Measurements from ENCODE around the gene GRIA1.
A peak's percentile ranks its signal among the peaks of the same experiment; 100 is the strongest.

Gene GRIA1

GRCh38 chr5:153520137-153520536, 29.7 kb downstream of the GRIA1 start:
- in situ Hi-C loops (cut with HindIII; ENCODE audit: low sequenced_read_pairs): no loop called here
- TF ChIP-seq CTCF (IDR thresholded peaks at IDR 0.05; ENCODE audit: low read depth, low read length): no peak
- no peak overlapping the region for H3K4me3 ChIP-seq (ENCODE audit: low read depth, low read length)
- DNase-seq (ENCODE audit: low read depth, low spot score): no peak

GRCh38 chr5:153520952-153521351, 30.5 kb downstream of the GRIA1 start:
- TF ChIP-seq CTCF (IDR thresholded peaks at IDR 0.05; ENCODE audit: low read depth, low read length): no peak
- no peak overlapping the region for H3K4me3 ChIP-seq (ENCODE audit: low read depth, low read length)
- in situ Hi-C loops (cut with HindIII; ENCODE audit: low sequenced_read_pairs): no loop called here
- DNase-seq (ENCODE audit: low read depth, low spot score): no peak

GRCh38 chr5:153523211-153523610, 32.7 kb downstream of the GRIA1 start:
- in situ Hi-C loops (cut with HindIII; ENCODE audit: low sequenced_read_pairs): no loop called here
- no peak for TF ChIP-seq CTCF (IDR thresholded peaks at IDR 0.05; ENCODE audit: low read depth, low read length)
- no peak overlapping the region for H3K4me3 ChIP-seq (ENCODE audit: low read depth, low read length)
- peak; percentile 50 for DNase-seq (ENCODE audit: low read depth, low spot score)

DNA sequence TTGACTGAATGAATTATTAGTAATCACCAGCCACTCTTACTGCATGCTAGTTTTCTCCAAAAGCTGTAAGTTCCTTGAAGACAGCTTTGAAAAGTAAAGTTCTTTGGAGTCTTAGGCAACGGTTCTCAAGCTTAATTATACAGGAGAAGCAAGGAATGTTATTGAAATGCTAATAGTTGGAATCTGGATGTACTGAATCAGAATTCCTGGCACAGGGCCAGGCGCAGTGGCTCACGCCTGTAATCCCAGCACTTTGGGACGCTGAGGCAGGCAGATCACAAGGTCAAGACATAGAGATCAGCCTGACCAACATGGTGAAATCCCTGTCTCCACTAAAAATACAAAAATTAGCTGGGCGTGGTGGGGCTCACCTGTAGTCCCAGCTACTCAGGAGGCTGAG, 33.4 kb downstream of the GRIA1 start:
- DNase-seq (ENCODE audit: low read depth, low spot score): peak; percentile 56
- no peak overlapping the region for H3K4me3 ChIP-seq (ENCODE audit: low read depth, low read length)
- TF ChIP-seq CTCF (IDR thresholded peaks at IDR 0.05; ENCODE audit: low read depth, low read length): no peak
- in situ Hi-C loops (cut with HindIII; ENCODE audit: low sequenced_read_pairs): no loop called here

DNA sequence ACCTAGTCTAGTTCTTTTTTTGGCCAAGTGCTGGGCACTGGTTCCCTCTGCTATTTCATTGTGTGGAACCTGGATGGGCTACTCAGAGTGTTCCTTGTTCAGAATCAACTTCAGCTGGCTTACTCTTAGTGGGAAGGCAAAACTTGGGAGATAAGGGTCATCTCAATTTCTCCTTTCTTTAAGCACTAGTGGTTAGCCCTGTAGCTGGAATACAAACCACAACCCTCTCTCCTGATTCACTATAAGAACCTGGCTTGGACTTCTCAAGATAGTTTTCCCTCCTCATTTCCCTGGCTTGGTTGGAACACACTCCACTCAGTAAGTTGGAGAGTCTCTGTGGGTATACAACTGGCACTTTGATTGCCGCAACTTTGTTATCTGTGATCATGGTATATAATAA, 35.1 kb downstream of the GRIA1 start:
- DNase-seq (ENCODE audit: low read depth, low spot score): peak; percentile 43
- no peak for TF ChIP-seq CTCF (IDR thresholded peaks at IDR 0.05; ENCODE audit: low read depth, low read length)
- H3K4me3 ChIP-seq (ENCODE audit: low read depth, low read length): no peak overlapping the region
- in situ Hi-C loops (cut with HindIII; ENCODE audit: low sequenced_read_pairs): no loop called here

DNA sequence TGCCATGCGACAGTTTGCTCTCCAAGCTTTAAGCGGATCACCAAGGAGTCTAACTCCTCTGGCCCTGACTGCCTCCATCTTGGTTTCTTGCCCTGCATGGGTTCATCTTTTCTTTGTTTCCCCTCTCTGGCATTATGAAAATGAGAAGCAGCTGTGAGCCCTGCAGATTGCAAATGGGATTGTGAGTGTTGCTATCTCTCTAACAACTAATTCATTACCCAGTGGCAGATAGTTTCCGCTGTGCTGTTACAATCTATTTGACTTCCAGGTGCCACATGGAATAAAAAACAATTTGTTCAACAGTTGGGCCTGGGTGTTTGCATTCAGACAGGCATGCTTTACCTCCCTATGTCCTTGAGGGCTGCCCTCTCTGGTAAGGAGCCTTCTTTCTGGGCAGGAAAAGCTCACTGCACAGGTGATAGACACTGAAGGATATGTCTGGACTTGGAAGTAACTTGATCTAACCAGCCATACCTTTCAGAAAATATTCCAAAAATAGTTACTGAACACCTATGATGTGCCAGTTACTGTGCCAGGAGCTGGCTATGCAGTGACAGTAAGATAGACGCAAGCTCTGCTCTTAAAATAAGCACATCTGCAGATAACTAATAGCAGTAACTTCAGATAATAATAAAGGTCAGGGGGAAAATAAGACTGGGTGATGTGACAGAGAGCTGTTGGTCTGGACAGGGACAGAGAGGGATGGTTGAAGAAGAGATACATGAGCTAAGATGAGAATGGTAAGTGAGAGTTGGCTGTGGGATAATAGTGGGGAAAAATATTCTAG, 40.1 kb downstream of the GRIA1 start:
- DNase-seq (ENCODE audit: low read depth, low spot score): no peak
- no peak for TF ChIP-seq CTCF (IDR thresholded peaks at IDR 0.05; ENCODE audit: low read depth, low read length)
- in situ Hi-C loops (cut with HindIII; ENCODE audit: low sequenced_read_pairs): no loop called here
- H3K4me3 ChIP-seq (ENCODE audit: low read depth, low read length): no peak overlapping the region

Measured in astrocyte of the spinal cord (primary cell).